Esophagus squamous epithelium (tissue), 4 donors: ENCODE data around the gene STK4.

Experiments used
- CTCF ChIP-seq, 6 experiments: fragments of 450-650 bp in 4 of 6; fragments of 200-600 bp in 2 of 6; sonication (generic) in 2 of 6; IDR thresholded peaks; one replicate each; pipeline ENCODE4 v1.5.1; 2016 to 2019; ENCODE audit warnings: antibody characterized with exemption in 6 of 6, mild to moderate bottlenecking in 4 of 6, moderate library complexity in 4 of 6
- POLR2A ChIP-seq, 4 donors: fragments of 450-650 bp; IDR thresholded peaks; one replicate each; pipeline ENCODE4 v1.6.1; 2017; ENCODE audit warnings: antibody characterized with exemption in 4 of 4, mild to moderate bottlenecking in 4 of 4, moderate library complexity in 3 of 4

- no peak for TF ChIP-seq CTCF (IDR thresholded peaks at IDR 0.05)
- TF ChIP-seq POLR2A (IDR thresholded peaks at IDR 0.05) = no peak
Observed at GRCh38 chr20:45121388-45121787, 155.1 kb downstream of the STK4 start.
